Astrocyte (in vitro differentiated cells and primary cell): ENCODE measurements around the gene RPL28. TPM values are rescaled to one million over a fixed set of nuclear protein-coding genes. Genes with fewer than 3 reads are reported as not detected.

Experiments used
- DNase-seq: peaks from one replicate; pipeline ENCODE4 v3.0.0-alpha.2; 2010; ENCODE audit warnings: low read depth
- FAIRE-seq: peaks from 2 replicates; lab custom pipeline; 2011; peaks lifted over from hg19 to GRCh38; lab: Jason Lieb, UNC
- H2AFZ ChIP-seq: 2 replicates; pipeline ENCODE4 v1.6.0; 2012; ENCODE audit warnings: low read depth, low read length, inconsistent platforms
- H3K27ac ChIP-seq: 2 replicates; pipeline ENCODE4 v1.5.1; 2011; ENCODE audit warnings: low read depth, low read length, inconsistent platforms
- H3K27me3 ChIP-seq: 2 replicates; pipeline ENCODE4 v1.6.0; 2011; ENCODE audit warnings: low read length, inconsistent platforms; ENCODE audit not compliant: insufficient read depth
- H3K36me3 ChIP-seq: 2 replicates; pipeline ENCODE4 v1.5.1; 2011; ENCODE audit warnings: low read length, inconsistent platforms; ENCODE audit not compliant: insufficient read depth
- H3K4me1 ChIP-seq: 2 replicates; pipeline ENCODE4 v1.5.1; 2011; ENCODE audit warnings: low read length, inconsistent platforms; ENCODE audit not compliant: insufficient read depth
- H3K4me2 ChIP-seq: 2 replicates; pipeline ENCODE4 v1.6.0; 2012; ENCODE audit warnings: low read length, inconsistent platforms
- H3K4me3 ChIP-seq: 2 replicates; pipeline ENCODE4 v1.5.1; 2011; ENCODE audit warnings: low read depth, mild to moderate bottlenecking, low read length, inconsistent platforms; ENCODE audit not compliant: insufficient read depth
- H3K79me2 ChIP-seq: 2 replicates; pipeline ENCODE4 v1.6.0; 2012; ENCODE audit warnings: mild to moderate bottlenecking, low read length, inconsistent platforms; ENCODE audit not compliant: insufficient read depth
- H3K9ac ChIP-seq: 2 replicates; pipeline ENCODE4 v1.6.0; 2012; ENCODE audit warnings: mild to moderate bottlenecking, low read length, inconsistent platforms
- H3K9me3 ChIP-seq: 2 replicates; pipeline ENCODE4 v1.5.1; 2012; ENCODE audit warnings: low read depth, mild to moderate bottlenecking, low read length, inconsistent platforms; ENCODE audit not compliant: insufficient read depth
- H4K20me1 ChIP-seq: 2 replicates; pipeline ENCODE4 v1.6.0; 2012; ENCODE audit warnings: low read length, inconsistent platforms; ENCODE audit not compliant: insufficient read depth
- H3K27ac Mint-ChIP-seq: one replicate; pipeline ENCODE4 v1.8.0; 2021; ENCODE audit warnings: mild to moderate bottlenecking, mixed read lengths; ENCODE audit not compliant: unreplicated experiment
- H3K27me3 Mint-ChIP-seq: one replicate; pipeline ENCODE4 v1.8.0; 2021; ENCODE audit warnings: low read depth, mixed read lengths; ENCODE audit not compliant: unreplicated experiment
- H3K36me3 Mint-ChIP-seq: one replicate; pipeline ENCODE4 v1.8.0; 2021; ENCODE audit warnings: low read depth, mixed read lengths; ENCODE audit not compliant: unreplicated experiment
- H3K4me1 Mint-ChIP-seq: one replicate; pipeline ENCODE4 v1.8.0; 2021; ENCODE audit warnings: low read depth, mixed read lengths; ENCODE audit not compliant: unreplicated experiment
- H3K4me3 Mint-ChIP-seq: one replicate; pipeline ENCODE4 v1.8.0; 2021; ENCODE audit warnings: mild to moderate bottlenecking, moderate library complexity, mixed read lengths; ENCODE audit not compliant: unreplicated experiment
- H3K9me3 Mint-ChIP-seq: one replicate; pipeline ENCODE4 v1.8.0; 2021; ENCODE audit warnings: mild to moderate bottlenecking, mixed read lengths; ENCODE audit not compliant: unreplicated experiment
- CTCF ChIP-seq: IDR thresholded peaks from 2 replicates; pipeline ENCODE4 v1.5.1; 2011; ENCODE audit warnings: low read depth, mild to moderate bottlenecking, inconsistent platforms, low read length, moderate library complexity; ENCODE audit not compliant: insufficient read depth
- EZH2 ChIP-seq: IDR thresholded peaks from 2 replicates; pipeline ENCODE4 v1.6.1; 2012; ENCODE audit warnings: mild to moderate bottlenecking, low read length, inconsistent platforms; ENCODE audit not compliant: insufficient read depth
- total RNA-seq: library from RNA; stranded (reverse); gene quantifications from 2 replicates; pipeline ENCODE4 v1.2.1, GENCODE V29; 2021

The RPL28 gene
- total RNA-seq, 1 donor from 2014 or later = 2,072 TPM

- Histone ChIP-seq H3K27me3 (no peaks in the 10 kb centered on the region), H3K4me1 (peaks cover 33% of the 10 kb centered on the region), H3K4me3 (no peak overlapping the region), H2AFZ (no peak overlapping the region), H3K79me2 (no peaks in the 10 kb centered on the region), H3K27ac (no peak overlapping the region), H3K9me3 (no peaks in the 10 kb centered on the region), H3K4me2 (no peak overlapping the region), H4K20me1 (no peaks in the 10 kb centered on the region), H3K36me3 (no peaks in the 10 kb centered on the region), H3K9ac (no peak overlapping the region)
- TF ChIP-seq EZH2 (no peak), CTCF (no peak)
- DNase-seq (no peak), FAIRE-seq (no peak)
- H3K27me3 Mint-ChIP-seq = peaks cover 2% of the 10 kb centered on the region
- H3K4me3 Mint-ChIP-seq = no peak overlapping the region
- peaks cover 2% of the 10 kb centered on the region for H3K9me3 Mint-ChIP-seq
- peaks cover 17% of the 10 kb centered on the region for H3K4me1 Mint-ChIP-seq
- H3K36me3 Mint-ChIP-seq = peaks cover 6% of the 10 kb centered on the region
- H3K27ac Mint-ChIP-seq = no peak overlapping the region
Measured at GRCh38 chr19:55377356-55378131, 8.2 kb upstream of the RPL28 start.

GRCh38 chr19:55379174-55379573 lies 6.6 kb upstream of the RPL28 start:
- no peaks in the 10 kb centered on the region for H4K20me1 ChIP-seq
- no peak overlapping the region for H3K4me2 ChIP-seq
- no peak overlapping the region for H3K4me3 ChIP-seq
- H3K4me1 ChIP-seq = peaks cover 21% of the 10 kb centered on the region
- Mint-ChIP-seq H3K27me3 (peaks cover 2% of the 10 kb centered on the region), H3K27ac (no peak overlapping the region), H3K4me3 (no peak overlapping the region), H3K4me1 (peaks cover 11% of the 10 kb centered on the region), H3K9me3 (peaks cover 2% of the 10 kb centered on the region), H3K36me3 (peaks cover 6% of the 10 kb centered on the region)
- H3K27ac ChIP-seq = no peak overlapping the region
- no peak for DNase-seq
- no peak for TF ChIP-seq CTCF
- TF ChIP-seq EZH2 = no peak
- H3K9me3 ChIP-seq = no peaks in the 10 kb centered on the region
- no peaks in the 10 kb centered on the region for H3K79me2 ChIP-seq
- H3K9ac ChIP-seq = no peak overlapping the region
- no peaks in the 10 kb centered on the region for H3K27me3 ChIP-seq
- no peaks in the 10 kb centered on the region for H3K36me3 ChIP-seq
- H2AFZ ChIP-seq = no peak overlapping the region
- no peak for FAIRE-seq

- H3K9me3 Mint-ChIP-seq = peaks cover 2% of the 10 kb centered on the region
- no peak overlapping the region for H3K4me3 Mint-ChIP-seq
- peaks cover 9% of the 10 kb centered on the region for H3K36me3 Mint-ChIP-seq
- H3K27me3 Mint-ChIP-seq = peaks cover 2% of the 10 kb centered on the region
- H4K20me1 ChIP-seq = peaks cover 12% of the 10 kb centered on the region
- no peaks in the 10 kb centered on the region for H3K27me3 ChIP-seq
- FAIRE-seq (no peak), DNase-seq (no peak)
- H3K4me2 ChIP-seq = no peak overlapping the region
- no peak overlapping the region for H3K9ac ChIP-seq
- H3K4me1 Mint-ChIP-seq = peaks cover 5% of the 10 kb centered on the region
- H3K79me2 ChIP-seq = peaks cover 13% of the 10 kb centered on the region
- no peak overlapping the region for H2AFZ ChIP-seq
- H3K27ac ChIP-seq = no peak overlapping the region
- H3K4me1 ChIP-seq = peaks cover 22% of the 10 kb centered on the region
- TF ChIP-seq CTCF = no peak
- no peak overlapping the region for H3K27ac Mint-ChIP-seq
- no peaks in the 10 kb centered on the region for H3K9me3 ChIP-seq
- H3K4me3 ChIP-seq = no peak overlapping the region
- H3K36me3 ChIP-seq = peaks cover 2% of the 10 kb centered on the region
Measured at GRCh38 chr19:55382013-55382412, 3.7 kb upstream of the RPL28 start.
